Stomach (tissue), 4 donors: Measurements from ENCODE around the gene EGFL8.

Experiments
- EP300 ChIP-seq: sonication (generic); formaldehyde crosslinking; IDR thresholded peaks from one replicate; pipeline ENCODE4 v1.6.1; 2017; ENCODE audit warnings: antibody characterized with exemption
- POLR2AphosphoS5 ChIP-seq, 3 donors: sonication (generic); formaldehyde crosslinking; IDR thresholded peaks; one replicate each; pipeline ENCODE4 v1.6.1; 2016; ENCODE audit warnings: antibody characterized with exemption in 3 of 3

DNA sequence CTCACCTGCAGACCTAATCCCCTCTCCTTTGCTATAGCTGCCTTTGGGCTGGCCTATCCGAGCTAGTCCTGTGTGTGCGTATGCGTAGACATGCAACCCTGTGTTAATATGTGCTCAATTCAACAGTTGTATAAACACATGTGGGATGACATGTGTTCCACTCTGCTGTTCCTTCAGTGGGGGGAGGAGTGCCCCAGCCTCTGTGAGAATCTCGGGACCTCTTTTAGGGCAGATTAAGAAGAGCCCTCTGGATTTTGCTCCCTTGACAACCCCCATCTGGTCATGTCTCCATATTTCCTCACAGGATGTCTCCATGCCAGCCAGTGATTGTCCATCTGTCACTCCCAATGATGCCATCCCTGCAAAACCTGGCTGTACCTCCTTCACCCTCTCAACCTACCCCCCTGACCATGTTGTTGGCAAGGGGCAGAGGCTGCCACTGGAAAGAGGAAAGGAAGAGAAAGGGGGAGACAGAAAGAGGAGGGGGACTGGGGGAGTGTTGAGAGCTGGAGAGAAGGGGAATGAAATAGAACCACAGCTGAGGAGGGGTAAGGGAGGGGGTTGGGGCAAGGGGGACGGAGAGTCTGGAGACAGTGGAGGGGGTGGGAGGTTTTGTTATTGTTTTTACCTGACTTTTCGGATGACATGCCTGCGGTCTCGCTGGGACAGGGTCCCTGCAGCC is 13.1 kb upstream of the EGFL8 start:
- no peak for TF ChIP-seq EP300
- no peak for TF ChIP-seq POLR2AphosphoS5 (IDR thresholded peaks at IDR 0.05)
